ENCODE results near the gene R3HDM2.

- TF ChIP-seq CTCF (IDR thresholded peaks at IDR 0.05) (no peak), POLR2A (IDR thresholded peaks at IDR 0.05) (no peak), EP300 (IDR thresholded peaks at IDR 0.05) (no peak)
Observed at GRCh38 chr12:57460841-57461275, 30.0 kb upstream of the R3HDM2 start.

Measured in suprapubic skin (tissue), 3 donors.